ENCODE measurements around the gene PSTPIP1. TPM values are rescaled to one million over a fixed set of nuclear protein-coding genes. Genes with fewer than 3 reads are reported as not detected.

Gene PSTPIP1
- total RNA-seq, 2 donors from 2014 or later = 161 to 167 TPM

DNA sequence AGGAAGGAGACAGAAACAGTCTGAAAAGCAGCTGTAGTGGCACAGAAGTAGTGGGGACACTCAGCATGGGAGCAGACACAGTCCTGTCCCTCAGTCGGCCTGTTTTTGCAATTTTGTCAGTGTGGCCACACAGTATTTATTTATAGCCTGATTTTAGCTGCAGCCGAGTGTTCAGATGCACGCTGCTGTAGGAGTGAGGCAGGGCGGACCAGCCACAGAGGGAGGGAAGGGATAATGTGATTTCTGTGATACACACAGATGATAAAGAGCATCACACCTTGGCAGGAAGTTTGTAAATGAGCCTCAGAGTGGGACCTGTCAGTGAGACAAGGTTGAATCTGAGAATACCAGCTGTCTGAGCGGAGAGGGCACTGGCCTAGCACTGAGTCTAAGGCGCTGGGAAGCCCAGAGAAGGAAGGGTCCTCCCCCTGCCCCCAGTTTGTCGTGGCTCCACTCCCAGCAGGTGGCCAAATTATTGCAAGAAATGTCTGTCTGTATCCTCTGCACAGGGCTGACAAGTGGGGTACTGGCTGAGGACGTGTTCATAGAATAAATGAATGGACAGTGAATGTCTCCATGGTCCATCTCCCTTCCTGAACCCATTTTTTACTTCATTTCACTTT, 3.8 kb downstream of the PSTPIP1 start:
- DNase-seq (ENCODE audit: low spot score) (no peak), ATAC-seq (peak in 1 of 2 donors; percentile 2)
- Mint-ChIP-seq H3K27me3 (no peaks in the 10 kb centered on the region), H3K27ac (peak overlapping the region; percentile 92 to 98), H3K36me3 (no peaks in the 10 kb centered on the region), H3K4me3 (peak overlapping the region; percentile 94), H3K9me3 (no peaks in the 10 kb centered on the region), H3K4me1 (ENCODE audit: low read depth in 2 of 2) (peaks cover 66 to 83% of the 10 kb centered on the region in 2 donors)

DNA sequence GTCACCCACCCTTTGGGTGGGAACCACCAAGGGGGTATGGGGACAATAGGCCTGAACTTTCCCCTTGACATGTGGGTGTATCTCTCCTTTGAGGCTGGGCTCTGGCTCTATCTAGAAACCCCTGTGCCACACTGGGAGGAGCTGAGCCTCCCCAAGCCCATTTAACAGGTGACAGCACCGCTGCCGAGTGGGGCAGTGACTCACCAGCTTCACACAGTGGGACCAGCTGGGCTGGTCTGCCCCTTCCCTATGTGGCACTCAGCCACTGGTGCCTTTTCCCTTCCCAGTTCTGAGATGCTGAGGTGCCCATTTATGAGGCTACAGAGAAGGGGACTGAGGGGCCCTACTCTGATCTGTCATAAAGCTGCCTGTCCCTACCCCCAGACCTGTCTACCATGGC, 5.1 kb downstream of the PSTPIP1 start:
- Mint-ChIP-seq H3K9me3 (no peaks in the 10 kb centered on the region), H3K36me3 (peaks cover 7% of the 10 kb centered on the region), H3K4me1 (ENCODE audit: low read depth in 2 of 2) (peaks cover 71 to 84% of the 10 kb centered on the region in 2 donors), H3K4me3 (peak overlapping the region; percentile 38), H3K27ac (peak overlapping the region in 1 of 2 donors; percentile 98), H3K27me3 (no peaks in the 10 kb centered on the region)
- ATAC-seq (no peak), DNase-seq (ENCODE audit: low spot score) (no peak)

DNA sequence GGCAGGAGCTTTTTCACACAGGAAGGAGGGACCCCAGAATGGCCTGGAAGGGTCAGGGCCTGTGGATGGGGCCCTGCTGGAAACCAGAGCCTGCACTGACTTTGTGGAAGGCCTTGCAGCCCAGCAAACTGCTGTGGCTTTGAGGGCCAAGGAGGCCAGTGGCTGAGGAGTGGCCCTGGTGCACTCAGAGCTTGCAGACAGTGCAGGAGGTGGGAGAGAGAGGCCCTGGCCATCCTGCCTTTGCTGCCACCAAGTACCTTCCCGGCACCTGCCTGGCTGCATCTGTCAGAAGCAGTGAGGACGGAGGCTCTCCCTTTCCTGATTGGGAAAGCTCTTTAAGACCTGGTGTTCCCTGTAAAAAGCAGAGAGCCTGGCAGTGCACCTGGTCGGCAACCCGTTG, 6.4 kb downstream of the PSTPIP1 start:
- peaks cover 7% of the 10 kb centered on the region for H3K36me3 Mint-ChIP-seq

DNA sequence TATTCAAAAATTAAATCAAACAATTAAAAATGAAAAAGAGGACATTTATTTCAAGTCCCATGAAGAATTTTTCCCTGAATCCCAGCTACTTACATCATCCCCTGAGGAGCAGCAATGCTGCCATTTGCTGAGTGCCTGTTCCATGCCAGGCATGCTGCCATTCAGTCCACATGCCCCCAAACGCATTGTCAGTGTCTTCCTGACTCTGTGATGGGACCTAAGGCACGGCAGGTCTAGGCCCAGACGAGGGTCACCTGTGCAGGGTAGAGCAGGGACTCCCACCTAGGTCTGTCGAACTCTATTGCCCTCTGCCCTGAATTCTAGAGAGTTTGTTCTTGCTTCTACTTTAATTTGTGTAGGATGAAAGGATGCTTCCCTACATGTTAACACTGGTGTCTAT, 7.0 kb downstream of the PSTPIP1 start:
- DNase-seq (ENCODE audit: low spot score) = no peak
- Mint-ChIP-seq H3K4me3 (peak overlapping the region; percentile 78), H3K27me3 (no peaks in the 10 kb centered on the region), H3K36me3 (peaks cover 7% of the 10 kb centered on the region), H3K9me3 (no peaks in the 10 kb centered on the region), H3K27ac (peak overlapping the region; percentile 89 to 98), H3K4me1 (ENCODE audit: low read depth in 2 of 2) (peaks cover 77 to 88% of the 10 kb centered on the region in 2 donors)
- ATAC-seq = no peak

More for the DNA sequence above, 6.4 kb downstream of the PSTPIP1 start:
- Mint-ChIP-seq H3K4me1 (ENCODE audit: low read depth in 2 of 2) (peaks cover 72 to 87% of the 10 kb centered on the region in 2 donors), H3K9me3 (no peaks in the 10 kb centered on the region), H3K4me3 (peak overlapping the region; percentile 64), H3K27ac (peak overlapping the region; percentile 89 to 98), H3K27me3 (no peaks in the 10 kb centered on the region)
- ATAC-seq = no peak
- DNase-seq (ENCODE audit: low spot score) = no peak

DNA sequence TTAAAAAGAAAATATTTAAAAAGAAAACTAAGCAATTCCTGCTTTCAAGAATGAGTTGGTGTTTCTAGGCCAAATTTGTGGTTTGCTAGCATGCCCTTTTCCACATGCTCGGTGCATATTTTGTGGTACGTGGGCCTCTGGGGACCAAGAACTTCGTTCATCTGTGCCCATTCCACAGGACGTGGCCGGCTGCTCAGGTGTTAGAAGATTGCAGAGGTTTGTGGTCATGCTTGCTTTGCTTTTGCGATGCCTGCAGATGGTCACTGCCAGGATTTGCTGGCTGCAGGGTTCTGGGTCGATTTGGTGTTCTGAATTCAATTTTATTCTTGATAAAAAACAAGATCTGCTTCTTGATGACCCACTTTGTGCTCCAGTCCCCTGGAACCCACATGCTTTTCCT, 7.5 kb downstream of the PSTPIP1 start:
- Mint-ChIP-seq H3K36me3 (peaks cover 7% of the 10 kb centered on the region), H3K4me3 (peak overlapping the region; percentile 78), H3K27ac (peak overlapping the region; percentile 89 to 98)

DNA sequence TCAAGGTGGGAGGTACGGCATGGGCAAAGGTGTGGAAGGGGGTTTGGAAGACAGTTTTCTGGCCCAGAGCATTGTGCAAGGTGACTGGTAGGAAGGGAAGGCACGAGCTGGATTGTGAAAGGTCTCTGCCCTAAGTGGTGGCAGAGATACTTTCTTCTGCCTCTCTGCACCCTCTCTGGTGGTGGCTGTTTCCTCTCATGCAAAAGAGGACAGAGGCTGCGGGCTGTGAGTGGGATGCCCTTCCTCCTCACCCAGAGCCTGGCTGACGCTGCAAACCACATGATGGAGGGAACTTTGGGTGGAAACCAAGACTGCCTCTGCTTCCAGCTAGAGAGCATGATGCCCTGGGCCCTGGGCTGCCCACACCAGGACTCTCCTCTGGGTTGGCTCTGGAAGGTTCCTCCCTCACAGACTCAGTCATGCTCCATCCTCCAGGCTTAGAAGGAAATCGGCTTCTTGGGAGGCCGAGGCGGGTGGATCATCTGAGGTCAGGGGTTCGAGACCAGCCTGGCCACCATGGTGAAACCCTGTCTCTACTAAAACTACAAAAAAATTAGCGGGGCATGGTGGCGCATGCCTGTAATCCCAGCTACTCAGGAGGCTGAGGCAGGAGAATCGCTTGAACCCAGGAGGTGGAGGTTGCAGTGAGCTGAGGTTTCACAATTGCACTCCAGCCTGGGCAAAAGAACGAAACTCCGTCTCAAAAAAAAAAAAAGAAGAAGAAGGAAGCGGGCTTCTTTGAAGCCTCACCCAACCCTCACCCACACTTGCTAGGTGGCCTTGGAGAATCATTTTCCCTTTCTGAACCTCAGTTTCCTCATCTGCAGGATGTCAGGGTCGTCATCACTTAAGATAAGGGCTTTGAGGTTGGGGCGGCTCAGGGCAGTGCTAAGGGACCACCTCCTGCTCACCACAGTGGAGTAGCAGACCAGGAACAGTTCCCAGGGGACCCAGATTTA, 8.3 kb downstream of the PSTPIP1 start:
- H3K9me3 Mint-ChIP-seq = no peaks in the 10 kb centered on the region
- H3K36me3 Mint-ChIP-seq = peaks cover 7% of the 10 kb centered on the region
- ATAC-seq (peak; percentile 90 to 93), DNase-seq (ENCODE audit: low spot score) (peak; percentile 89)
- H3K27ac Mint-ChIP-seq = peak overlapping the region; percentile 89 to 98
- peak overlapping the region; percentile 78 for H3K4me3 Mint-ChIP-seq
- H3K4me1 Mint-ChIP-seq (ENCODE audit: low read depth in 2 of 2) = peaks cover 68 to 76% of the 10 kb centered on the region in 2 donors
- H3K27me3 Mint-ChIP-seq = no peaks in the 10 kb centered on the region

More for the DNA sequence above, 7.5 kb downstream of the PSTPIP1 start:
- H3K9me3 Mint-ChIP-seq = no peaks in the 10 kb centered on the region
- no peaks in the 10 kb centered on the region for H3K27me3 Mint-ChIP-seq
- no peak for ATAC-seq
- peaks cover 76 to 84% of the 10 kb centered on the region in 2 donors for H3K4me1 Mint-ChIP-seq (ENCODE audit: low read depth in 2 of 2)
- no peak for DNase-seq (ENCODE audit: low spot score)

DNA sequence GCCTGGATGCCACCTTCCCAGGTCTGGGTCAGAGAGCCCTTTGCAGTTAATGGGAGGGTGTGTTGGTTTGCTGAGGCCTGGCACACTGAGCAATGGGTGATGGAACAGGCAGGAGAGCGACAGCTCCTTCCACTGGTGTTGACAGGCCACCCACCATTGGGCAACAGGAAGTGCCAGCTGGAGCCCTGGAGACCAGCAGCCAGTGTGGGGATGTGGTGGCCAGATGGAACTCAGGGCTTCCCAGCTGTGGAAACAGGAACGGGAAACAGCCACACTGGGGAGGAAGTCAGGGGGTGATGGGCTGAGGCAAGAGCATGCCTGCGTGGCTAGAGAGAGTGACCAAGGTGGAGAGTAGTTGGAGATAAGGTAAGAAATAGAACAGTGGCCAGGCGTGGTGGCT, 9.3 kb downstream of the PSTPIP1 start:
- H3K36me3 Mint-ChIP-seq = peaks cover 7% of the 10 kb centered on the region
- peaks cover 65 to 66% of the 10 kb centered on the region in 2 donors for H3K4me1 Mint-ChIP-seq (ENCODE audit: low read depth in 2 of 2)
- ATAC-seq (peak in 1 of 2 donors; percentile 10), DNase-seq (ENCODE audit: low spot score) (no peak)
- H3K27ac Mint-ChIP-seq = peak overlapping the region; percentile 89 to 98
- H3K9me3 Mint-ChIP-seq = no peaks in the 10 kb centered on the region
- H3K27me3 Mint-ChIP-seq = no peaks in the 10 kb centered on the region
- H3K4me3 Mint-ChIP-seq = peak overlapping the region; percentile 78

DNA sequence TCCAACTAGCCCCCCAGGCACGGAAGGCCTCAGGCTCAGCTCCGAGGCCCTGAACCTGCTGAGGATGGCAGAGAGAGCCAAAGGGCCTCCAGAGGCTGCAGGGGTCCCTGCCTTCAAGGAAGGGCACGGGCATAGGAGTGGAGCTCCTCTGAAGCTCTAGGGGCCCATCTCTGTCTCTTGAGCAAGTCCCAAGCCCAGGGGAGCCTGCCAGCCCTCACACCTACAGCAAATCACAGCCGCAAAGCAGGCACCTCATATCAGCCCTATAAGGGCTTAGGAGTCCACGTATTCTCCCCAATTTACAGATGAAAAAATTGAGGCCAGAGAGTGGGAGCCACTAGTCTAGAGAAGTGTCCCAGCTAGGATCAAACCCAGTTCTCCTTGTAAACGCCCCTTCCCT, 14.2 kb downstream of the PSTPIP1 start:
- Mint-ChIP-seq H3K4me1 (ENCODE audit: low read depth in 2 of 2) (peaks cover 59 to 73% of the 10 kb centered on the region in 2 donors), H3K27me3 (no peaks in the 10 kb centered on the region), H3K4me3 (no peak overlapping the region), H3K36me3 (peaks cover 5% of the 10 kb centered on the region), H3K9me3 (no peaks in the 10 kb centered on the region), H3K27ac (peak overlapping the region; percentile 23 to 99)
- ATAC-seq (no peak), DNase-seq (ENCODE audit: low spot score) (no peak)

DNA sequence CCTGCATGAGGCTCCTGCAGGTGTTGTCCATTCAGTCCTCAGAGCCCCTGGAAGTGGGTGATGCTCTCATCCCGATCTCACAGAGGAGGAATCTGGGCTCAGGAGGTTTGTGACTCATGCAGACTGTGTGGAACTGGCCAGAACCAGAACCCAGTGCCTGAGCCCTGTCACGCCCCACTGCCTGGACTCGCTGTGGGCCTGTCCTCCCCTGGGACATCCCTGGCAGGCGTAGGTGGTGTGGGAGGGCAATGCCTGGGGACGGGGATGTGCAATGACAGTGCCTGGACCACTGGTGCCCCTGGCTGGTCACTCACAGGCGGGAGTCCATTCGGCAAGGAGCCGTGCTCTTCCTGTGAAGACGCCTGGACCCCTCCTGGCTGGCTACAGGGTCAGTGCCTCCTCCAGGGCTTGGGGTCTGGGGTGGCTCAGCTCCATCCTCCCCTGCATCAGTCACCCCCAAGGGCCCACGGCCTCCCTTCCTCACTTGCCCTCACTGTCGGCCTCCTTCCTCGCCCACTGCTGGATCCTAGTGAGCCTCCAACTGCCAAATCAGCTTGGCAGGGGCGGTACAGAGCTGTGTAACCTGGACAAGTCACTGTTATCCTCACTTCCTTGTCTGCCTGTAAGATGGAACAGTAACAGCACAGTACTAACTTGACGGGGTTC, 14.9 kb downstream of the PSTPIP1 start:
- Mint-ChIP-seq H3K27ac (peak overlapping the region; percentile 86 to 99), H3K4me1 (ENCODE audit: low read depth in 2 of 2) (peaks cover 59 to 73% of the 10 kb centered on the region in 2 donors), H3K36me3 (no peaks in the 10 kb centered on the region), H3K27me3 (no peaks in the 10 kb centered on the region), H3K9me3 (no peaks in the 10 kb centered on the region), H3K4me3 (no peak overlapping the region)
- ATAC-seq (no peak), DNase-seq (ENCODE audit: low spot score) (no peak)

DNA sequence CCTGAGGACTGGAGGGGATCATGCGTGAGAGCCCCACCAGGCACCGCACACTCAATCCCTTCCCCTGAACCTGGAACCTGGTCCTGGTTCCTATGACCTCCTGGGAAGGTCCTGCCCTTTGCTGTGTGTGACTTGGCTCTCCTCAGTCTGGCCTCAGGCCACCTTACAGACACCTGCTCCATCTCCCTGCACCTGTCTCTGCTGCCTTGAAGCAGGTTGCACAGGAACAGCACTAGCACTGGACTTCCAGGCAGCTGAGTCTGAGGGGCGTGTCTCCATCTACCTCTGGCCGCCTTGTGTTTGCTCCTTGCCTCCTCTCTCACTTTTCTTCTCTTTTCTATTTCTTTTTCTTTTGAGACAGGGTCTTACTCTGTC, 15.4 kb downstream of the PSTPIP1 start:
- H3K4me3 Mint-ChIP-seq = peak overlapping the region; percentile 62
- H3K36me3 Mint-ChIP-seq = no peaks in the 10 kb centered on the region
- no peaks in the 10 kb centered on the region for H3K9me3 Mint-ChIP-seq
- no peaks in the 10 kb centered on the region for H3K27me3 Mint-ChIP-seq
- H3K27ac Mint-ChIP-seq = peak overlapping the region; percentile 86 to 99
- DNase-seq (ENCODE audit: low spot score) = no peak
- H3K4me1 Mint-ChIP-seq (ENCODE audit: low read depth in 2 of 2) = peaks cover 62 to 77% of the 10 kb centered on the region in 2 donors
- ATAC-seq = no peak

DNA sequence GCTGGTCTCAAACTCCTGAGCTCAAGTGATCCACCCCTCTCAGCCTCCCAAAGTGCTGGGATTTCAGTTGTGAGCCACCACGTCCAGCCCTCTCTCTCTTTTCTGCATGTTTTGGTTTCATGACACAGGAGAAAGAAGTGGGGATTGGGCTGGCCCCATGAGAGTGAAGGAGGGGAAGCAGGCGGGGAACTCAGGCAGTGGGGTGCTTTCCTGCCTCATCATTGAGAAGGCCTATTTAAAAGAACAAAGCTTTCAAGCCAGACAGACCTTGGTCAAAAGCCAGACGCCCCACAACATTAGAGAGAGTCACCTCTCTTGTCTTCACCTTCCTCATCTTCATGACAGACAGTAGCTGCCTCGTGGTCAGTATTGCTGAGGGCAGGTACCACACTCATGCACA, 15.9 kb downstream of the PSTPIP1 start:
- Mint-ChIP-seq H3K4me3 (peak overlapping the region; percentile 62), H3K36me3 (no peaks in the 10 kb centered on the region), H3K27ac (peak overlapping the region; percentile 86 to 99), H3K9me3 (no peaks in the 10 kb centered on the region), H3K4me1 (ENCODE audit: low read depth in 2 of 2) (peaks cover 62 to 78% of the 10 kb centered on the region in 2 donors), H3K27me3 (no peaks in the 10 kb centered on the region)
- DNase-seq (ENCODE audit: low spot score) (no peak), ATAC-seq (peak in 1 of 2 donors; percentile 25)

DNA sequence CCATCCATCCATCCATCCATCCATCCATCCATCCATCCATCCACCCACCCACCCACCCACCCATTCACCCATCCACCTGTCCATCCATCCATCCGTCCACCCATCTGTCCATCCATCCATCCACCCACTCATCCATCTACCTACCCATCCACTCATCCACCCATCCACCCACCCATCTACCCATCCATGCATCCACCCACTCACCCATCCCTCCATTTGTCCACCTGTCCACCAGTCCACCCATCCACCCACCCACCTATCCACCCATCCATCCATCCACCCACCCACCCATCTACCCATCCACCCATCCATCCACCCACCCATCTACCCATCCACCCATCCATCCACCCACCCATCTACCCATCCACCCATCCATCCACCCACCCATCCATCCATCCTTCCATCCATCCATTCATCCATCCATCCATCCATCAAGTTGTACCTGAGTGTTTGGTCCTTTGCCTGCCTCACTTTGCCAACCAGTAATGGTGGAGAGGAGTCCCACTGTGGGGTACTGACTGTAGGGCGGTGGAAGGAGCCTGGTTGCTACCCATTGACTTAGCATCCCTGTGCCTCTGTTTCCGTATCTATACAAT, 17.3 kb downstream of the PSTPIP1 start:
- H3K4me3 Mint-ChIP-seq = peak overlapping the region; percentile 82
- H3K9me3 Mint-ChIP-seq = no peaks in the 10 kb centered on the region
- no peaks in the 10 kb centered on the region for H3K36me3 Mint-ChIP-seq
- H3K27ac Mint-ChIP-seq = peak overlapping the region; percentile 82 to 99
- no peaks in the 10 kb centered on the region for H3K27me3 Mint-ChIP-seq
- peaks cover 61 to 77% of the 10 kb centered on the region in 2 donors for H3K4me1 Mint-ChIP-seq (ENCODE audit: low read depth in 2 of 2)
- no peak for ATAC-seq
- no peak for DNase-seq (ENCODE audit: low spot score)

DNA sequence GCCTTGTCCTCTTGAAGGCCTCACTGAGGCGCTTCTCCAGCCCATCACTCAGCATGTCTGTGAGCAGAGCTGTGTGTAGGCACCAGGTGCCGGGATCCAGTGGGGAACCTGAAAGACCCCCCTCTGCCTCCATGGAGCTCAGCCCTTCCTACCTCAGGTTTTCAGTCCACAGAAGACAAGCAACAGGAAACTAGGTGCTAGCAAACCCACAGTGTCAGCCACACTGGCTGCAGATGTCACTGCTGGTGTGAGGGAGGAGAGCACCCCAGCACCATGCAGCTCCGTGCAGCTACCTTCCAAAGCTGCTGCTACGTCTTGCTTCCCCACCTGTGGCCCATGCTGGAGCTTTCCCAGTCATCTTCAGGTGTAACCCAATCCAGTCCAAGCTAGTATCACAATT, 17.9 kb downstream of the PSTPIP1 start:
- Mint-ChIP-seq H3K4me3 (peak overlapping the region; percentile 82), H3K9me3 (no peaks in the 10 kb centered on the region), H3K4me1 (ENCODE audit: low read depth in 2 of 2) (peaks cover 63 to 83% of the 10 kb centered on the region in 2 donors), H3K27ac (peak overlapping the region; percentile 82 to 99), H3K36me3 (no peaks in the 10 kb centered on the region), H3K27me3 (no peaks in the 10 kb centered on the region)
- DNase-seq (ENCODE audit: low spot score) = no peak
- ATAC-seq = peak in 1 of 2 donors; percentile 54

All from natural killer cell treated with Interleukin-12 subunit alpha and Interleukin-12 subunit beta and Interleukin-15 and Interleukin-18, amount 100 ng/mL, for 72 hours (primary cell).